H1 (cell line): ENCODE measurements around the gene VWA7. TPM values are rescaled to one million over a fixed set of nuclear protein-coding genes. Genes with fewer than 3 reads are reported as not detected.

ENCODE experiments used
- ASH2L ChIP-seq: fragments of 200-600, 300-600 bp; sonication (generic); IDR thresholded peaks from one replicate; pipeline ENCODE4 v1.7.1; 2017; ENCODE audit warnings: low read length
- CBX8 ChIP-seq: fragments of 300-800, 300-1000 bp; sonication (generic); IDR thresholded peaks from 2 replicates; pipeline ENCODE4 v1.7.1; 2016; ENCODE audit warnings: low read depth, low read length, borderline replicate concordance
- CHD1 ChIP-seq: IDR thresholded peaks from 2 replicates; pipeline ENCODE4 v1.6.1; 2012; ENCODE audit warnings: low read depth, low read length, improper control_type of control experiment
- CHD2 ChIP-seq: IDR thresholded peaks from 2 replicates; pipeline ENCODE4 v1.6.1; 2012; ENCODE audit warnings: low read length, improper control_type of control experiment
- CREB1 ChIP-seq: IDR thresholded peaks from 2 replicates; pipeline ENCODE4 v1.6.1; 2012; ENCODE audit warnings: inconsistent platforms
- FOSL1 ChIP-seq: IDR thresholded peaks from 2 replicates; pipeline ENCODE4 v1.6.1; 2011; ENCODE audit warnings: mild to moderate bottlenecking, low read depth, low read length, moderate library complexity; ENCODE audit not compliant: insufficient read depth
- MAFK ChIP-seq: IDR thresholded peaks from 2 replicates; pipeline ENCODE4 v1.6.1; 2012; ENCODE audit warnings: low read depth, mild to moderate bottlenecking, improper control_type of control experiment, low read length
- NRF1 ChIP-seq: IDR thresholded peaks from 2 replicates; pipeline ENCODE4 v1.6.1; 2011; ENCODE audit warnings: mild to moderate bottlenecking, low read depth, low read length, improper control_type of control experiment
- PHF8 ChIP-seq: fragments of 200-600 bp; sonication (generic); conservative IDR thresholded peaks from 2 replicates; pipeline ENCODE4 v1.7.1; 2012; ENCODE audit warnings: low read depth, mild to moderate bottlenecking, inconsistent platforms, low read length, moderate library complexity
- POLR2A ChIP-seq, 2 experiments: IDR thresholded peaks; 1 replicate in 1 of 2; 2 replicates in 1 of 2; pipeline ENCODE4 v1.6.1; 2011; ENCODE audit warnings: low read depth in 2 of 2, low read length in 2 of 2, mild to moderate bottlenecking in 2 of 2; ENCODE audit errors: control extremely low read depth in 1 of 2
- POU5F1 ChIP-seq: IDR thresholded peaks from 2 replicates; pipeline ENCODE4 v1.6.1; 2011; ENCODE audit warnings: low read depth, mild to moderate bottlenecking, low read length, moderate library complexity
- RNF2 ChIP-seq: fragments of 200-900, 300-1000 bp; sonication (generic); IDR thresholded peaks from 2 replicates; pipeline ENCODE4 v1.7.1; 2016; ENCODE audit warnings: borderline replicate concordance, low read depth, mild to moderate bottlenecking, antibody characterized with exemption, low read length; ENCODE audit not compliant: poor library complexity, severe bottlenecking; ENCODE audit errors: missing control alignments
- RXRA ChIP-seq: IDR thresholded peaks from 2 replicates; pipeline ENCODE4 v1.6.1; 2011; ENCODE audit warnings: low read depth, mild to moderate bottlenecking, low read length, moderate library complexity; ENCODE audit not compliant: insufficient read depth
- SIN3A ChIP-seq, 2 experiments: IDR thresholded peaks in 1 of 2; conservative IDR thresholded peaks in 1 of 2; 2 replicates each; pipeline ENCODE4 v1.6.1; 2011 to 2012; ENCODE audit warnings: low read length in 2 of 2, improper control_type of control experiment in 1 of 2, low read depth in 1 of 2, mild to moderate bottlenecking in 1 of 2
- SIX5 ChIP-seq: IDR thresholded peaks from 2 replicates; pipeline ENCODE4 v1.6.1; 2011; ENCODE audit warnings: mild to moderate bottlenecking, low read depth, low read length
- TAF1 ChIP-seq: IDR thresholded peaks from 2 replicates; pipeline ENCODE4 v1.6.1; 2011; ENCODE audit warnings: mild to moderate bottlenecking, low read depth, low read length
- TCF12 ChIP-seq: IDR thresholded peaks from 2 replicates; pipeline ENCODE4 v1.6.1; 2011; ENCODE audit warnings: low read depth, mild to moderate bottlenecking, low read length
- TEAD4 ChIP-seq: IDR thresholded peaks from 2 replicates; pipeline ENCODE4 v1.6.1; 2012; ENCODE audit warnings: low read depth, low read length, inconsistent platforms, mixed read lengths
- USF2 ChIP-seq: IDR thresholded peaks from 2 replicates; pipeline ENCODE4 v1.6.1; 2011; ENCODE audit warnings: low read length, improper control_type of control experiment
- YY1 ChIP-seq: IDR thresholded peaks from 2 replicates; pipeline ENCODE4 v1.6.1; 2011; ENCODE audit warnings: low read depth, mild to moderate bottlenecking, low read length
- ZNF274 ChIP-seq: IDR thresholded peaks from 2 replicates; pipeline ENCODE4 v1.7.0; 2012; ENCODE audit warnings: low read length, borderline replicate concordance; ENCODE audit errors: extremely low read depth
- polyA plus RNA-seq, 7 experiments: library from polyadenylated mRNA; depleted of rRNA in 3 of 7; stranded (reverse) in 5 of 7; unstranded in 2 of 7; fragments of >200 nt in 5 of 7; fragments of 200-250 nt in 2 of 7; gene quantifications; 1 replicate in 5 of 7; 2 replicates in 1 of 7; 4 replicates in 1 of 7; pipeline versions ENCODE4 v1.2.1 to v1.2.3, GENCODE V29; 2011 to 2013; ENCODE audit warnings: missing spikeins in 2 of 7, mixed read lengths in 2 of 7
- total RNA-seq: library from RNA; stranded (reverse); fragmentation: NEBNext Ultra II Directional; extraction: Animal tissue kit (Norgen Biotek cat#: 25700); gene quantifications from 2 replicates; pipeline ENCODE4 v1.2.1, GENCODE V29; 2021
- TF ChIP-seq, protein P1 (sequence below): IDR thresholded peaks from 2 replicates; pipeline ENCODE4 v1.6.1; 2012; ENCODE audit warnings: low read length, inconsistent platforms

The VWA7 gene
- total and polyA plus RNA-seq, 2 of the 8 experiments (the other 6 are each of a cell fraction or from before 2014, with no cell fraction given), result 0.82 to 2.1 TPM

- TF ChIP-seq FOSL1, result no peak
- no peak for TF ChIP-seq RXRA
- peak; percentile 53; the same call in 1 of the 2 replicates for TF ChIP-seq CREB1
- TF ChIP-seq, protein P1, sequence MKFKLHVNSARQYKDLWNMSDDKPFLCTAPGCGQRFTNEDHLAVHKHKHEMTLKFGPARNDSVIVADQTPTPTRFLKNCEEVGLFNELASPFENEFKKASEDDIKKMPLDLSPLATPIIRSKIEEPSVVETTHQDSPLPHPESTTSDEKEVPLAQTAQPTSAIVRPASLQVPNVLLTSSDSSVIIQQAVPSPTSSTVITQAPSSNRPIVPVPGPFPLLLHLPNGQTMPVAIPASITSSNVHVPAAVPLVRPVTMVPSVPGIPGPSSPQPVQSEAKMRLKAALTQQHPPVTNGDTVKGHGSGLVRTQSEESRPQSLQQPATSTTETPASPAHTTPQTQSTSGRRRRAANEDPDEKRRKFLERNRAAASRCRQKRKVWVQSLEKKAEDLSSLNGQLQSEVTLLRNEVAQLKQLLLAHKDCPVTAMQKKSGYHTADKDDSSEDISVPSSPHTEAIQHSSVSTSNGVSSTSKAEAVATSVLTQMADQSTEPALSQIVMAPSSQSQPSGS, result peak; percentile 77
- TF ChIP-seq PHF8, result peak; percentile 68; the same call in 1 of the 2 replicates
- peak; percentile 80; the same call in 1 of the 2 replicates for TF ChIP-seq CHD2
- TF ChIP-seq MAFK, result no peak
- no peak for TF ChIP-seq CBX8
- no peak for TF ChIP-seq ZNF274
- peak; percentile 75; the same call in 1 of the 2 replicates for TF ChIP-seq TAF1
- TF ChIP-seq SIX5, result no peak
- TF ChIP-seq RNF2, result peak; percentile 27
- peak in 1 of 2 experiments; percentile 90; a peak in 2 of 3 replicates for TF ChIP-seq POLR2A (IDR thresholded peaks at IDR 0.05; ENCODE audit: control extremely low read depth in 1 of 2, low read depth in 2 of 2, low read length in 2 of 2)
- TF ChIP-seq NRF1, result peak; percentile 63
- TF ChIP-seq CHD1, result no peak
- TF ChIP-seq TCF12, result peak; percentile 82; the same call in 1 of the 2 replicates
- no peak for TF ChIP-seq POU5F1
- peak; percentile 29; the same call in 1 of the 2 replicates for TF ChIP-seq USF2
- TF ChIP-seq ASH2L, result peak; percentile 63
- 0 out of 4 replicates have a peak, but pooled peaks of 1 of the 2 experiments have one; percentile 42 for TF ChIP-seq SIN3A (conservative IDR thresholded peaks at IDR 0.05 in 1 of 2, IDR thresholded peaks at IDR 0.05 in 1 of 2; ENCODE audit: low read depth in 1 of 2, low read length in 2 of 2)
- TF ChIP-seq YY1, result peak; percentile 90
- TF ChIP-seq TEAD4, result 0 out of 2 replicates have a peak, but pooled peaks have one; percentile 11
These were observed 37.3 kb downstream of the VWA7 start, which contains the start of gene MSH5 (continued) for GRCh38 chr6:31739639-31740396.
